ENCODE data around the gene FIS1.
"Not testable (repeated sequence)": the region's sequence is repeated elsewhere in the genome, so short reads cannot be mapped to it uniquely, and the experiment has no call there.

The FIS1 gene

DNA sequence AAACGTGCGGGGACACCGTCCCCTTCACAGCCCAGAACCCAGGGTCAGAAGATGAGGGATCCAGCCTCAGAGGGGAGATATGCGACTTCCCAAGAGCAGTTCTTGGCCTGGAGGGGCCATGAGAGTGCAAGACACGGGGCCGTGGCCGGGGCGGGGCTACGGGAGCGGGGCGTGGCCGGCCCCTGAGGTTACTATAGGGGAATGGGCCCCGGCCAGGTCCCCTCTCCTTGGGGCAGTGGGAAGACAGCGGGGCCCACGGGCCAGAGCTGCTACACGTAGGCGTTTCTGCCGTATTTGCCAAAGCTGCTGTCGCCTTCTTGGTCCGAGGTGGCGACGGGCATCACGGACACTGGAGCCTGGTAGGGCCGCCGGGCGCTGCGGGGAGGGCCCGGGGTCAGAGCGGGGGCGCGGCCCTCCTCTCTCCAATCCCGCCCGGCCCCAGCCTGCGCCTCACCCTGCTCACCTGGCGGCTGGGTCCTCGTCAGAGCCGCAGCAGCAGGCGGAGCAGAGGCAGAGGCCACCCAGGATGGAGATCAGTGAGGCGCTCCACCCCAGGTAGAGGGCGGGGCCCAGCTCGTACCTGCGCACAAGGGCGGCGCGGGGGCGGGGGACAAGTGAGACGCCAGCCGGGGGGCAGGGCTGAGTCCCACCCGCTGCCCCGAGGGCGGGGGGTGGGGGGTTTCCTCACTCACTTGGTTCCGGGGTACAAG lies 12.6 kb downstream of the FIS1 start:
- DNase-seq, result peak; percentile 27

DNA sequence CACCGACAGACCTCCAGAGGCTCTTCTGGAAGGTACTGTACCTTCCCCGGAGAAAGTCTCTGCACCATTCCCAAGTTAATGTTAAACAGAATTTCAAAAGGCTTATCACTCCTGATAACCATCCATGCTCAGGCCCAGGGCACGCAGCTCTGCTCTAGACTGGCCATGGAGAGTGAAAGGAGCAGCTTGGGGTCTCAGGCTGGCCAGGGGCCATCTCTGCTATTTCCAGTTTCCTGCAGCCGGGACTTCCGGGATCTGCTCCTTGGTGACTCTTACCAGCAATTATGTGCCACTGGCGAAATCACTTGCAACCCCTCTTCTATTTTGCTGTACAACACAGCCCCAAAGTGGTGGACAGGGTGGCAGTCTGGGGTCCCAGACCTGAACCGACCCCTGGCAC lies 13.2 kb downstream of the FIS1 start:
- no peak for DNase-seq

DNA sequence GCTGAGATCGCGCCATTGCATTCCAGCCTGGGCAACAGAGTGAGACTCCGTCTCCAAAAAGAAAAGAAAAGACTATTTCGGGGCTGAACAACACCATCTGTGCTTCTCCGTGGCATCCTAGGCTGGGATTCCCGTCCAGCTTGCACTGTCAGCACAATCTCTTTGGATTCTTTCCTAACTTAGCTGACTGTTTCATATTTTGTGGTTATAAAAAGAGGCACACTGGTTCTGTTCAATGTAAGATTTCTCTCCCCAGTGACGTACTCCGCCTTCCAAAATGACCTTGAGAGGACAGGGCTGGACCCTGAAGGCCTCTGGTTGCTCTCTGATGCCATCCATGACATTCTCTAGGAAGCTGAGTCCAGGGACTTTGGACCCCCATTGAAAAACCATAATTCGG lies 18.2 kb downstream of the FIS1 start:
- no peak for DNase-seq

DNA sequence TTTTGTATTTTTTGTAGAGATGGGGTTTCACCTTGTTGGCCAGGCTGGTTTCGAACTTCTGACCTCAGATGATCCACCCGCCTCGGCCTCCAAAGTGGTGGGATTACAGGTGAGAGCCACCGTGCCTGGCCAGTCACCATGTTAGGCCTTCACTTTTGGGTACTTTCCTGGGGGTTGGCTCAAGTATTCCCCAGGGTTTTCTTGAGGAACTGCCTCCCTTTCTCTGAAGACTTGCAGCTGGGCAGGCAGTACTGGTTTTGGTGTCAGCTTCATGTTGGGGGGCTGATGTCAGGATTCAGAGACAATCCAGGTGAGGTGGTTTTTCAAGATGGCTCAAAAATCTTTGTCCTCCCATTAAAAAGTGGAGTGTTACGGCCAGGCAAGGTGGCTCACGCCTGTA lies 19.2 kb downstream of the FIS1 start:
- DNase-seq, result no peak

DNA sequence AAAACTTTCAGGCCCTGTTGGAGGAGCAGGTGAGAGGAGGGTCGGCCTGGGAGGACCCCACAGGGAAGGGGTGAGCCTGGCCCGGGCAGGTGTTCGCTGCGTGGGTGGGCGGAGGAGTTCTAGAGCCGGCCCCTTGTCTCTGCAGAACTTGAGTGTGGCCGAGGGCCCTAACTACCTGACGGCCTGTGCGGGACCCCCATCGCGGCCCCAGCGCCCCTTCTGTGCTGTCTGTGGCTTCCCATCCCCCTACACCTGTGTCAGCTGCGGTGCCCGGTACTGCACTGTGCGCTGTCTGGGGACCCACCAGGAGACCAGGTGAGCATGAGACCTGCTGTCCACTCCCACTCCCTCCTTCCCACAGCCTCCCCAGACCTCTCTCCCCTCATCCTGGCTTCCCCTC lies 21.4 kb downstream of the FIS1 start:
- no peak for DNase-seq

DNA sequence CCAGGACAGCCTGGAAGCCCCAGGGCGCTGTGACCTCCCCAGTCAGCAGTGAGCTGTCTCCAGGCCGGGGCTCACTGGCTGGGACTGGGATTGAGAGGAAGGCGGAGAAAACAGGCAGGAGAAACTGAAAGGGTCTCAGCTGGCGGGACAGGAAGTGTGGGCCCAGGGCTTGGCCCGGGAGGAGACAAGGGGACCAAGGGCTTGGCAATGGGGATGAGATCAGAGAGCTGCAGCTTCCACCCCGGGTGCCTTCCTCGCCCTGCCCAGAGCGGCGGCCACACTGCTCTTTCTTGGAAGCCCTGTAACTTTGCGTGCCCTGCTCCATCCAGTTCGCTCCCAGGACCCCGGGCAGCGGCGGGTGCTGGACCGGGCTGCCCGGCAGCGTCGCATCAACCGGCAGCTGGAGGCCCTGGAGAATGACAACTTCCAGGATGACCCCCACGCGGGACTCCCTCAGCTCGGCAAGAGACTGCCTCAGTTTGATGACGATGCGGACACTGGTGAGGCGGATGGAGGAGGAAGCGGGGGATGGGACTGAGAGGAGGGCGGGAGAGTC lies 22.5 kb downstream of the FIS1 start:
- no peak for DNase-seq

DNA sequence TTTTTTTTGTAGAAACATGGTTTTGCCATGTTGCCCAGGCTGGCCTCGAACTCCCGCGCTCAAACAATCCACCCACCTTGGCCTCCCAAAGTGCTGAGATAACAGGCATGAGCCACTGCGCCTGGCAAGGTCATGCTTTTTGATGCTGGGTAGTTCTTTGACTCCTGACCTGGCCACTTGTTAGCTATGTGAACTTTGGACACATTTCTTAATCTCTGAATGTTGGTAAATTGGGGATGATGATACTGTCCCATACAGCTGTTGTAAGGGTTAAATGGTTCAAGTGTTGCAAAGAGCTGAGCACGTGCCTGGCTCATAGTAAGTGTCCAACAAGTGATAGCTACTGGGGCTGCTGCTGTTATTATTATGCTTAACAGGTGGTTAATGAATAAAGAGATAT lies 24.6 kb downstream of the FIS1 start:
- no peak for DNase-seq

DNA sequence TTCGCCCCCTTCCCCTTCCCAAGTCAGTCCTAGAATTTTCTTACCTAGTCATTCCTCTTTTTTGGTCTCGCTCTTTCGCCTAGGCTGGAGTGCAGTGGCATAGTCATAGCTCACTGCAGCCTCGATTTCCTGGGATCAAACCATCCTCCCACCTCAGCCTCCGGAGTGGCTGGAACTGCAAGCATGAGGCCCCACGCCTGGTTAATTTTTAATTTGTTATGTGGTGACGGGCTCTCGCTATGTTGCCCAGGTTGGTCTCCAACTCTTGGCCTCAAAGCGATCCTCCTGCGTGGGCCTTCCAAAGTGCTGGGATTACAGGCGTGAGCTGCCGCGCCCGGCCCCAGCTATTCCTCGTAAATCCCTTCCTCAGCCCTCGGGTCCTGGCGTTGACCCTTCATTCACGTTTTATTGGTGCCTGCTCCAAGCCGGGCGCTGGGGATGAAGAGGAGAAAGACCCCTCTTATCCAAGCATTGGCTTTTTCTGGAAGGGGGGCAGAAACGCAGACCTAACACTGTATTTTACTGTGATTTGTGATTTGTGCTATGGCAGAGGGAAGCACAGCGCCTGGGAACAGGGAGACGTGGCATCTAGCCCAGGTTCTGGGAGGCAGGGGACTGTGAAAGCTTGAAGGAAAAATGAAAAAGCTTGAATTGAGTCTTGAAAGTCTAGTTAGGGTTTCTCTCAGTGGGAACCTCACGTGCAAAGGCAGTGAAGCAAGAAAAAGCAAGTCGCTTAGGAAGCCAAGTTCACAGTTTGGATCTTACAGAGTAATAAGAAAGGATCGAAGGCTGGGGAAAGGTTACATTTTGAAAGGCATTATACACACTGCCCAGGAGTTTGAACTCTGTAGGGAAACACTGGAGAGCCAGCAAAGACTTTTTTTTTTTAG lies 26.4 kb downstream of the FIS1 start:
- no peak for DNase-seq

DNA sequence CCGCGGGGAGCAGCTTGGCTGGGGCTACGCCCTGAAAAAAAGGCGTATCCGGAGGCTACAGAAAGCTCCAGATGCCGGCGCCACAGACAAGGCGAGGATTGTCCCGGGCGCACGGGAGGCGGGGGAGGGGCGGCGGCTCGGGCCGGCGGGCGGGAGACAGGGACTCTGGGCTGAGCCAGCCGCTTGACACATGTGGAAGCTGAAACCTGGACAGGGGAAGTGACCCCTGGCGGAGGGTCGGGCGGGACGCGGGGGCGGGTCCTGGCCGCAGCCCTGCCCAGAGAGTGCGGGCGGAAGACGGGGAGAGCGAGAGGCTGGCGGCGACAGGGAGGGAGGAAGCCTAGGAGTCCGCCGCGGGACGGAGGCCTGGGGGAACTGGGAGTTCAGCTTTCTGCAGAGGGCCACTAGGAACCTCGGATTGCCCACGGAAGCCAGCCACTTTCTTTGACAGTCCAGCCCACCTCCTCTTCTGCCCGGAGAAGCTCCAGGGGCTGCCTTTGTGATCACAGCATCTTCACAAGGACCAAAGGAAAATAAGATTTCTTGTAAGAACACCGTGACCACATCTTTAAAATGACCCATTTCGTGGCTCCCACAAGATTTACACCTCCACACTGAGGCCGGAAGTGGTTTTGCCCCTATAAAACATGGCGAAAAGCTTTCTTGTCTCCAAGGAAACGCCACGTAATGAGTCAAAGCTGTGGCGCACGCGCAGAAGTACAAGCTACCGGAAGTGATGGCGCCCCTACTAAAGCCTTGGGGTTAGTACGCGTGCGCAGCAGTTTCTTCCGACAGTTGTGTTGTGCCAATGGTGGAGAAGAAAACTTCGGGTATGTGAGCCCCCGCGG lies 27.3 kb downstream of the FIS1 start, which contains the start of the genes PLOD3 and ZNHIT1:
PLOD3 (minus strand) TSS at position 194 of the 848 bp plus-strand sequence. CDS start 307 bp downstream, outside the sequence.
ZNHIT1 (plus strand) TSS at position 778 of the 848 bp plus-strand sequence; CDS start at position 809, 31 bp downstream.
- DNase-seq, result peak; percentile 98

DNA sequence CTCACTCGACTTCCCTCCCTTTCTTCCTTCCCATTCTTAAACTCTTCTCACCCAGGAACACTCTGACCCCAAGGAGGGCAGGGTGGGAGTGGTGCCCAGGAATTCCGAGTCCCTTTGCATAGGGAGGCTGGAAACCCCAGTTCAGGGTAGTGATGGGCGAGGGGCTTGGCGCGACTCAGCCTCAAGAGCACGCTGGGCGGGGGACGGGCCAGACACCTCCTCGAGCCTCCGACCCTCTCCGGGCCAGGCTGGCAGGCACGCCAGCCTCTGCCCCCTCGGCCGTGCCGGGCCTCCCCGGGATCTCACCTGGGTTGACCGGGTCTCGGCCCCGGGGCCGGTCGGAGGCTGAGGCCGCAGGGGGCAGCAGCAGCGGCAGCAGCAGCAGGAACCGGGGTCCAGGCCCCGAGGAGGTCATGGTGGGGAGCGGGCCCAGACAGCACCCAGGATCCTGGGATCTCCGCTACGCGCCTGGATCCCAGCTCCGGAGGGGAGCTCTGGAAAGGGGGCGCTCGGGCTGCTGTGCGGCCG lies 28.0 kb downstream of the FIS1 start:
- no peak for DNase-seq

DNA sequence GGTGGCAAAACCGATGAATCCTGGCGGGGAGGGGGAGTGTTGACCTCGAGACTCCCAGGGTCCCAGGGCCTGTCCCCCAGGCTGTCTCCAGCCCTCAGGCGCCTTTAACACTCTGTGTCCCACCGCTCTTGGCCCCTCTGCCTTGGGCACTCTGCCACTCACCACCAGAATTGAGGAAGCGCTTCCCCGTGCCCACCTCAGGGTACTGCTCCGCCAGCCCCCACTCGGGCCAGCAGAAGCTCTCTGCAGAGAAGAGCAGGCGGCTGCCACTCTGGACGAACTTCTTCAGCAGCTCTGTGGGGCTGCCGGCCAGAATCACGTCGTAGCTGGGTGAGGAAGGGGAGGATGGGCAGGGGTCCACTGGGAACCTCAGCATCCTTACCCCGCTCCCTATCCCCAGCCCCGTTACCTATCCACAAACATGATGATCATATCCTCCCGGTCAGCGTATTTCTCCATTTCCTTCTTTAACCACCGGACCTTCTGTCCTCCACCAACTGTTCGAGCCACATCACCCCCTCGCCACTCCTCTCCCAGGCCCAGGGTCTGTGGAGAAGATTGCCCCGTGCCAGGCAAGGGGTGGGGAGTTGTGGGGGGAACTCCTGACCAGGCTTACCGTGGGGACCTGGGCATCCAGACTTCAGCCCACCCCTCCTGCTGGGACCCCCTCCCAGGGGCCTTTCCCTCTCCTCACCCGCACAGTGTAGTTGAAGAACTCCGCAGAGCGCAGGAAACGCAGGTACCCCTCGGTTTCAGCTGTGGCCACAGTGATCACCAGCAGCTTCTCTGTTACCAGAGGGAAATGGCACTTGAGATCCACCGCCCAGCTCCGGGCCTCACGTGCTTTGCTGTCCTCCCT lies 28.7 kb downstream of the FIS1 start:
- no peak for DNase-seq

DNA sequence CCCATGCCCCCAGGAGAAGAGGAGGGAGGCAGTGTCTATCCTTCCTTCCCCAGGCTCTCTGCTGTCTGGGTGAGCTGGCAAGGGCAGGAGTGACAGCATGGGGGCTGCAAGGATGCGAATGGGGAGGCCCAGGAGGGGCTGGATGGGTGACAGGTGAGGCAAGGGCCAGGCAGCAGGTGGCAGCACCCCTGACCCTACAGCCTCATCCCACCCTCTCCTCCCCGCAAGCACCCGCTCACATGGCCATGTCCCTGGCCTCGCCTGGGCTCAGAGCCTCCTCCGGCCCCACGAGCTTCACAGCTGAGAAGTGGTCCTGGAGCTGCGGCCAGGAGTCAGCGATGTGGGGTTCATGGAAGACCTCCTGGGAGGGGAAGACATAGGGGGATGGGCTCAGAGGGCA lies 32.9 kb downstream of the FIS1 start:
- DNase-seq, result no peak

DNA sequence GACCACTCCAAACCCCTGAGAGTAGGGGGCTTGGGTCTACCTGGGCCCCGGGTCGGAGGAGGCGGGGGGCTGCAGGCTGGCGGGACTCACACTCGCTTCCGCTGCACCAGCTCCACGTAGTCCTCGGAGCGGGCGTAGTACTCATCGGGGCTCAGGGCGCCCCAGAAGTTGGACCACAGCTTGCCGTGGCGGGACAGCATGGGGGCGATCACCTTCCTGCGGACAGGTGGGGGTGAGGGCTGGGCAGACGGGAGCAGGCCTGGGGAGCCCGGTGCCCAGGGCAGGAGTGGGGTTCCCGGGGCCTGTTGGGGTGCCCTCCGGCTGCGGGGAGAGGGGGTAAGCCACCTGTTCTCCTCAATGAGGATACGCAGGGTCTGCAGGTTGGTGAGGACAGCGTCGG lies 33.4 kb downstream of the FIS1 start:
- no peak for DNase-seq

DNA sequence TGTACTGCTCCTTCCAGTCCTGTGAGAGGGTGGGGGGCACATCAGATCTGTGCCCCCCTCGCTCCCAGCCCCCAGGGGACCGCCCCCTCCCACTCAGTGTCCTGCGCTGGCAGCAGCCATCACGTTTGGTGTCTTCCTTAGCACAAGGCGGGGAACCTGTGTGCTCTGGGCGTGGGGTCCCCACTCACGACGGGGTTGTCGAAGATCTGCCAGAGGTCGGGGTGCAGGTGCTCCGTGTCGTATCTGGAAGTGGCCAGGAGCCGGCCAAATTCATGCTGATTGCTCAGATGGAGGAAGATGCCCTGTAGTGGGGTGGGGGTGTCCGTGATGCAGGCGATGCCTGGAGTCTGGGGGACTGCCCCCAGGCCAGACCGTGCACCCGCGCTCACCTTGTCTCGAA lies 34.7 kb downstream of the FIS1 start:
- no peak for DNase-seq

DNA sequence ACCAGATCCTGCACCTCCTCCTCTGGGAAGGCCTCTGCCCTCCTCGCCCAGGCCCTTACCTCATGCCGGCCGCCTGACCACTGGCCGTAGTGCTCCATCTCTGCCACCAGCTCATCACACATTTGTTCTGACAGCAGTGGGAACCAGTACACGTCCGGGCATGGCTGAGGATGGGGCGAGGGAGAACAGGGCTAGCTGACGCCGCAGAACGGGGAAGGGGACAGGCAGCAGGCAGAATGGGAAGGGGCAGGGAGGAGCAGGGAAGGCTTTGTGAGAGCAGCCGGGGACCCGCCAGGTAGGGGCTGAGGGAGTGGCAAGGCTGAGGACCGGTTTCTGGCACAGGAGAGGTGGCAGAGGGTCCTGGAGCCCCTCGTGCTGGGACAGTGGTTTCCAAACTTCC lies 36.1 kb downstream of the FIS1 start:
- DNase-seq, result no peak

DNA sequence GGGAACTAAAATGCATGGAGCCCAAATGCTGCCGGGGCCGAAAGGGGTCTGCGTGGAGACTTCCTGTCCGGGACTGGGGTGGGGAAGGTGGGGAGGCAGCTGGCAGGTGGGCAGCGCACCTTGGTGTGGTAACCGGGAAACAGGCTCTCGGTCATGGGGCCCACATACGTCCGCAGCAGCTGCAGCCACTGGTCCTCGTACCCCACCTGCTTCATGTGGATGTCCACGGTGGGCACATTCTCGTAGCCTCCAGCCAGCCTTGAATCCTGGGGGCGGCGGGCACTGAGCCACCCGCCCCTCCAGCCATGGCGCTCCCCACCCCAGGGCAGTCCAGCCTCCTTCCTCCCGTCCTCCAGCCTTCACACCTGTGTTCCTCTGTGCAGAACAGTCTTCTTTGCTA lies 37.4 kb downstream of the FIS1 start:
- DNase-seq, result no peak

DNA sequence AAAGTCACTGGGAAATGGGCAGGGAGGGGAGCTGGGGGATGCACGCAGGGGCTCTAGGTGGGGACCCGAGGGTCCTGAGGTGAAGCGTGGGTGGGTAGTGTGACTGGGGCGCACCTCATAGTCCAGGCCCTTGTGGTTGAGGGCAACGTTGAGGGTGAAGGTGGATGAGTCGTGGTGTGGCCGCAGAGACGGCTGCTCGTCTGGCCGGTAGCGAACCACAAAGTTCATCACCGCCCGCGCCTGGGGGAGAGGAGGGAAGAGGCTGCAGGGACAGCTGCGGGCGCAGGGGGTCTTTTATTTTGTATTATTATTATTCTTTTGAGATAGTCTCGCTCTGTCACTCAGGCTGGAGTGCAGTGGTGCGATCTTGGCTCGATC lies 38.2 kb downstream of the FIS1 start:
- DNase-seq, result no peak

DNA sequence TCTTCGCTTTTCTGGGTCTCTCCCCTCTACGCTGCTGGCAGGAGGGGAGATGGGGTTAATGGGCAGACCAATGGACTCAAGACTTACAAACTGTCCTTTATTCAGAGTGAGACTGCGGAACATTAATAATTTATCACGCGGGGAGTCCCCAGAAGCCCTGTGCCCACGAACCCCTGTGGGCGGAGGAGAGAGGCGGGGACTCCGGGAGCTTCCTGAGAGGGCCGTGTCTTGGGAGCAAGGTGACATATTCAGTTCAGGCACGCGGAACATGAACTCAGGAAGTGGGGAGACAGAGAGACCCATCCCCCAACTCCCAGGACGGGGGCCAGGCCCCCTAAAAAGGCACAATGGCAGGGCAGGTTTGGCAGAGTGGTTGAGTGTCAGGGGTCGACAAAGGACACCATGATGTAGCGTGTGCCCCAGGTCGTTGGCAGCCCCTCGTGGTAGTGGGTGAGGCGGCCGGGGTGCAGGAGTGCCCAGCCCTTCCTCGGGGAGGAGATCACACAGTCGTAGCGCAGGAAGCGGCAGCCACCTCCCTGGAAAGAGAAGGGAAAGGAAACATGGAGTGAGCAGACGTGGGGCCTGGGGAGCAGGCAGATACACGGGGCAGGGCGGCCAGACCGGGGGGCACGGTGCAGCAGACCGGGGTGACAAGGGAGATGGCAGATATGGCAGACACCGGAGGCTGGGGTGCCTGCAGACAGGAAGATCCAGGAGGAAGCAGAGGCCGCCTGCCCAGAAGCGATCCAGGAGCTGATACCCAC lies 38.8 kb downstream of the FIS1 start:
- DNase-seq, result no peak

DNA sequence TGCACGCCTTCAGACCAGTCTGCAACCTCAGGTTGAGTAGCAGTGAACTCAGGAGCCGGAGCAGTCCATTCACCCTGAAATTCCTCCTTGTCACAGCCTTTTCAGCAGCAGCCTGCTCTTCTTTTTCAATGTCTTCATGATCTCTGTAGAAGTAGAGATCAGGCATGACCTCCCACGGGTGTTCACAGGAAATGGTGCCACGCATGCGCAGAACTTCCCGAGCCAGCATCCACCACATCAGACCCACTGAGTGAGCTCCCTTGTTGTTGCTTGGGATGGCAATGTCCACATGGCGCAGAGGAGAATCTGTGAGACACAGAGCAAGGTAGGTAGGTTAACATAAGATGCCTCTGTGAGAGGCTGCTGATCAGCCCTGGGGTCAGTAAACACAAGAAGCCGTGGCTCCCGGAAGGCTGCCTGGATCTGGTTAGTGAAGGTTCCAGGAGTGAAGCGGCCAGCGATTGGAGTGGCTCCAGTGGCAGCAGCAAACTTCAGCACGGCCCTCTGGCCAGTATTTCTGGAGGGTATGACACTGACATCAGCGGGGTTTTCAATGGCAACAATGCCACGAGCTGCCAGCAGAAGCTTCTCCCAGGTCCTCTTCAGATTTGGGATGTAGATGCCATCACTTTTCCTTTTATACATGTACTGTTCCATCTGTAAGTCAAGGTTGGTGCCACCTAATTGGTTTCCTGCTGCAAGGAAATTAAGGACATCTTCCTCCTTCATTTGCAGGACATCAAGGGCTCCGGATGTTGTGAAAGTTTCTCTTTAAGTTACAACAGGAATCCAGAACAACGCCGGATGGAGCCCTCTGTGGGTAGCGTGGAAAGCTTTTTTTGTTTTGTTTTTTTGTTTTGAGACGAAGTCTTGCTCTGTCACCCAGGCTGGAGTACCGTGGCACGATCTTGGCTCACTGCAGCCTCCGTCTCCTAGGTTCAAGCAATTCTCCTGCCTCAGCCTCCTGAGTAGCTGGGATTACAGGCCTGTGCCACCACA lies 40.8 kb downstream of the FIS1 start:
- not testable (repeated sequence) for DNase-seq

DNA sequence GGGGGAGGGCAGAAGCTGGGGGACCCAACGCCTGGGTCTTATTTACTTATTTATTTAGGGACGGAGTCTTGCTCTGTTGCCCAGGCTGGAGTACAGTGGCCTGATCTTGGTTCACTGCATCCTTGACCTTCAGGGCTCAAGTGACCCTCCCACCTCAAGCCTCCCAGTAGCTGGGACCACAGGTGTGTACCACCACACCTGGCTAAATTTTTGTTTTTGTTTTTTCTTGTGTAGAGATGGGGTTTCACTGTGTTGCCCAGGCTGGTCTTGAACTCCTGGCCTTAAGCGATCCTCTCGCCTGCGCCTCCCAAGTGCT lies 42.3 kb downstream of the FIS1 start:
- DNase-seq, result no peak
